GM13977 (cell line): ENCODE measurements around the gene EPC2.

Experiments
- DNase-seq: peaks from one replicate; pipeline ENCODE4 v3.0.0; 2012; ENCODE audit warnings: low spot score
- CTCF ChIP-seq: IDR thresholded peaks from 2 replicates; pipeline ENCODE4 v1.5.1; 2012; ENCODE audit warnings: mild to moderate bottlenecking, control low read depth; ENCODE audit not compliant: insufficient read depth; ENCODE audit errors: extremely low read depth, missing control alignments
- in situ Hi-C: fragments of 300-500 bp; cut with MboI; formaldehyde crosslinking; loops from one replicate; pipeline ENCODE4 v1.12.0; 2022; ENCODE audit warnings: low sequenced_read_pairs, low pct_unique_long_range_greater_than_20kb, mixed read lengths, inconsistent platforms; ENCODE audit not compliant: unreplicated experiment

EPC2 gene

DNA sequence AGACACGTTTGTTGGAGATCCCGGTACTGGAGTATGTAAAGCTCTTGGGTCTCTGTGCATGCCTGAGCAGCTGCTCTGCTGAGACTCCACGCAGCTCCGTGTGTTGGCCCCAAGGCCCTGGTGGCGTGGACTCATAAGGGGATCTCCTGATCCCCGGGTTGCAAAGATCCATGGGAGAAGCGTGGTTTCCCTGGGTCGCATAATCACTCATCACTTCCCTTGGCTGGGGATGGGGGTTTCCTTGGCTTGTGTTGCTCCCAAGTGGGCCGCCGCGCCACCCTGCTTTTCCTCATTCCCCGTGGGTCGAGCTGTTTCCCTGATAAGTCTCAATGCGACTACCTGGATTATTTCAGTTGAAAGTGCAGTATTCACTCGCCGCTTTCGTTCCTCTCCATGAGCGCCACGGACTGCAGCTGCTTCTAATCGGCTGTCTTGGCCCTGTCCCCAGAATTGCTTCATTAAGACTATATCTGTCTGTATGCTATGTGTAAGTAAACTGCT is 76.0 kb downstream of the EPC2 start:
- no peak for DNase-seq
- in situ Hi-C loops, result no loop called here
- no peak for TF ChIP-seq CTCF

GRCh38 chr2:148721520-148721931 is 77.0 kb downstream of the EPC2 start:
- in situ Hi-C loops, result no loop called here
- no peak for DNase-seq
- TF ChIP-seq CTCF, result no peak

DNA sequence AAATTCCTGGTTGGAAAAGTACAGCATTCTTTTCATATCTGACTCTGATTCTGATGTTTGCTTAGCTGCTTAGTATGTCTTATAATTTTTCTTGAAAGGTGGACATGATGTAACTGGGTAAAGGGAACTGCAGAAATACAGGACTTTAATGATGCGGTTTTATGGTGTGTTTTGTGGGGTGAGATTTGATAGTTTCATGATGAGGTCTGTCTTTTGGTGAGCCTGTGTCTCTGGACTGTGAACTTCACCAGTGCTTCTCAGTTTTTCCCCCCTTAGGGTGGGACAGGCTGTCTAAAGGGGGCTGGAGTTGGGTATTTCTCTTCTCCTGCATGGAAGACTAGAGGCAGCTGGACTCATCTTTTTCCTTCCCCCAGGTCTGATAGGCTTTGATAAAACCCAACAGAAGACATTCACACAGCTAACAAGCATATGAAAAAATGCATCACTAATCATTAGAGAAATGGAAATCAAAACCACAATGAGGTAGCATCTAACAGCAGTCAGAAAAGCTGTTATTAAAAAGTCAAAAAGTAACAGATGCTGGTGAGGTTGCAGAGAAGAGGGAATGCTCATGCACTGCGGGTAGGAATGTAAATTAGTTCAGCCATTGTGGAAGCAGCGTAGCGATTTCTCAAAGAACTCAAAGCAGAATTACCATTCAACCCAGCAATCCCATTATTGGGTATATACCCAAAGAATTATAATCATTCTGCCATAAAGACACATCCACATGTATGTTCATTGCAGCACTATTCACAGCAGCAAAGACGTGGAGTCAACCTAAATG is 77.6 kb downstream of the EPC2 start:
- no peak for DNase-seq
- in situ Hi-C loops, result no loop called here
- no peak for TF ChIP-seq CTCF

- DNase-seq, result no peak
- in situ Hi-C loops, result no loop called here
- no peak for TF ChIP-seq CTCF
Measured at GRCh38 chr2:148725564-148725963, 81.0 kb downstream of the EPC2 start.

DNA sequence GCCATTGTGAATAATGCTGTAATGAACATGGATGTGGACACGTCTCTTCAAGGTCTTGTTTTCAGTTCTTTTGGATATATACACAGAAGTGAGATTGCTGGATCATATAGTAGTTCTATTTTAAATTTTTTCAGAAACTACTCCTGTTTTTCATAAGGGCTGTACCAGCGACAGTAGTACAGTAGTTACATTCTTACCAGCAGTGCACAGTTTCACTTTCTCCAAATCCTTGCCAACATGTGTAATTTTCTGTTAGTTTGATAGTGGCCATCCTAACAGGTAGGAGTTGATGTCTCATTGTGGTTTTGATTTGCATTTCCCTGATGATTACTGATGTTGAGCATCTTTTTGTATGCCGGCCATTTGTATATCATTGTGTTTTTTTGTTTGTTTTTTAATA is 81.7 kb downstream of the EPC2 start:
- TF ChIP-seq CTCF, result no peak
- in situ Hi-C loops, result no loop called here
- no peak for DNase-seq

DNA sequence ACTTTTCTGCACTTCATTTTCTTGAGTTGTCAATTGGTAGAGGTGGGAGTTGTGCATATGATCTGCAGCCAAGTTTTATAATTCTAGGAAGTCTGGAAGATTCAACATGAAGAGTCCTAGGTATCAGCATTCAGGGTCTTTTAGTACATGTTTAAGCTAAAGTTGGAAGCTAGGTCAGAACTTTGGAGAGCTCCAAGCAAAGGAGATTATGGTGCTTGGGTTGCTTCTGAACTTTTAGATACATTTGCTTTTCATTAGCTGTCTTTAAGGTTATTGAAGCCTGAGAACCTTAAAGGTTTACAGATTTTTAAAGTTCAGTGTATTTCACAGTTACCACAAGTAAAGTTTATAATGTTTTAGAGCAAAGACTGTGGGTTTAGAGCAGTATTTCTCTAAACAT is 85.5 kb downstream of the EPC2 start:
- DNase-seq, result no peak
- in situ Hi-C loops, result no loop called here
- TF ChIP-seq CTCF, result no peak
